ENCODE measurements around the gene TRIM66. TPM values are rescaled to one million over a fixed set of nuclear protein-coding genes. Genes with fewer than 3 reads are reported as not detected.

TRIM66 gene
- total and polyA plus RNA-seq, 10 of the 15 experiments (the other 5 are each of a cell fraction or from before 2014, with no cell fraction given), result 1.7 to 14.5 (median 7.4) TPM

DNA sequence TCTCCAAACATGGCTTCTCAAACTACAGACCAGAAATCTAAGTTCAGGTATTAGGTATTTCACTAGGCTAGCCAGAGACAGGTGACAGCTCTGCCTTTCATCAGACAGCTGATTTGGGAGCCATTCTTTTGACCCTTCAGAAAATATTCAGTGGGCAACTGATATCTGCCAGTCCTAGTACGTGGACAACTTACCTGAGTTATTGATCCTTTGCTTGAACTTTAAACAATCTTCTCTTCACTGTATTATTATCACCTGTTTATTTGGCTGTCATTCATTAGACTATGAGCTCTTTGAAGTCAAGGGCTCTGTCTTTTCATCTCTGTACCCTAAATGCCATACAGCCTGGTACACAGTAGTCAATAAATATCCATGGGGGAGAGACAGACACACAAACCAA, 17.2 kb downstream of the TRIM66 start:
- H2AFZ ChIP-seq (ENCODE audit: control insufficient read depth, low read depth, low read length), result no peak overlapping the region
- ChIA-PET SMC1A (ENCODE audit: uncharacterized antibody, unreplicated experiment) (no interaction called here), POLR2A (interaction anchor here (0.9 kb wide), 1 partner anchor 162 kb away, joined by 3 read pairs; no protein-coding TSS in a partner anchor), RAD21 (ENCODE audit: unreplicated experiment) (no interaction called here), CTCF (no interaction called here)
- H3K4me1 ChIP-seq (ENCODE audit: control insufficient read depth, insufficient read depth, low read length), result no peaks in the 10 kb centered on the region
- no peak for ATAC-seq
- H4K20me1 ChIP-seq (ENCODE audit: control insufficient read depth, insufficient read depth), result no peaks in the 10 kb centered on the region
- no peaks in the 10 kb centered on the region for H3K9me3 ChIP-seq (replicated peaks; ENCODE audit: control insufficient read depth, insufficient read depth, low read length)
- no peak overlapping the region for H3K27ac ChIP-seq (ENCODE audit: control insufficient read depth, insufficient read depth)
- H3K27me3 ChIP-seq (replicated peaks in 1 of 2; ENCODE audit: control insufficient read depth in 2 of 2, insufficient read depth in 2 of 2, low read length in 1 of 2), result no peaks in the 10 kb centered on the region
- in situ Hi-C loops (cut with MboI), result no loop called here
- no peak overlapping the region for H3K9ac ChIP-seq (ENCODE audit: control insufficient read depth, insufficient read depth, low read length)
- no peak for TF ChIP-seq RFX5 (IDR thresholded peaks at IDR 0.05; ENCODE audit: low read depth, low read length)
- intact Hi-C loops (cut with micrococcal nuclease; ENCODE audit: unreplicated experiment), result no loop called here
- BruUV-seq (replicated peaks), result no TSS peak
- no peaks in the 10 kb centered on the region for H3K79me2 ChIP-seq (ENCODE audit: control insufficient read depth, insufficient read depth, low read length)
- no peak for FAIRE-seq
- H3K36me3 ChIP-seq (ENCODE audit: control insufficient read depth in 2 of 2, insufficient read depth in 2 of 2, low read length in 1 of 2), result peaks cover 0 to 8% of the 10 kb centered on the region in 2 experiments; a peak in 2 of 4 replicates
- WGBS (ENCODE audit: insufficient coverage, insufficient replicate concordance, low lambda C conversion rate, missing lambda C conversion rate), result 100% methylated on average over 1 of the region's 1 CpG
- H3K4me2 ChIP-seq (ENCODE audit: control insufficient read depth, insufficient read depth), result no peak overlapping the region
- no peak overlapping the region for H3K4me3 ChIP-seq
- DNase-seq (ENCODE audit: low read depth, low spot score), result no peak

DNA sequence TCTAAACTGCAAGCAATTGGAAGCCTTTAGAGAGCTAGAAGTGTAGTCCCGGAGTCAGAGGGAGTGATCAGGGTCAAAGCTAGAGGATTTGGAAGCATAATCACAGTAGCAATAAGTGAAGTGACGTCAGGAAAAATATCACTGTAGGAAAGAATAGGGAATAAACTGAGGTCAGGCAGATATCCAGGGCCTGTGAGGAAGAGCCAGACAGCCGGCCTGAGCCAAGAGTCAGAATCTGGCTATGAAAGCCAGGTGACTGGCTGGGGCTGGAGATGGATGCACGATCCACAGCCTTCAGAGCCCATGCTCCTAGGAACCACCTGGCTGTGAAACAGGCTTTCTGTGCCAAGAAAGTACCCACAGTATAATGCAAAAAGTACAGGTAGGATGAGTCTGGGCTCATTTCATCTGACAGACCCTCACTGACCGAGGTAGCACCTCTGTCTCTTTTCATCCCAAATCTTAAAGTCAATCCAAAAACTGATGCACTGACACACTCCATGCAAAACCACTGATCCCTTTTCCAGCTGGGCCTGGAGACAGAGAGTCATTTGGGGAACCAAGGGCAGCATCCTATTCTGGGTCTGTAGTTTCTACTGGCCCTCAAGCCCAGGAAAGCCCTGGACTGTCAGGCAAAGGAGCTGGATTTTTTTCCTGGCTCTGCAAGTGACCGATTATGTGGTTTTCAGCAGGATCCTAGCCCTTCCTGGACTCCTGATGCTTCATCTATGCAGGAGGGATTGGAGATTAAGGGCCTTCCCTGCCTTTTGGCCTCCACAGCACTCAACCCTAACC, 21.3 kb downstream of the TRIM66 start:
- intact Hi-C loops (cut with micrococcal nuclease; ENCODE audit: unreplicated experiment), result no loop called here
- TF ChIP-seq POLR2AphosphoS5 (IDR thresholded peaks at IDR 0.05; ENCODE audit: low read length) (no peak), POU2F2 (IDR thresholded peaks at IDR 0.05; ENCODE audit: borderline replicate concordance, low read depth, low read length) (no peak), ZNF217 (IDR thresholded peaks at IDR 0.05) (no peak)
- TF ChIP-seq, protein P1, sequence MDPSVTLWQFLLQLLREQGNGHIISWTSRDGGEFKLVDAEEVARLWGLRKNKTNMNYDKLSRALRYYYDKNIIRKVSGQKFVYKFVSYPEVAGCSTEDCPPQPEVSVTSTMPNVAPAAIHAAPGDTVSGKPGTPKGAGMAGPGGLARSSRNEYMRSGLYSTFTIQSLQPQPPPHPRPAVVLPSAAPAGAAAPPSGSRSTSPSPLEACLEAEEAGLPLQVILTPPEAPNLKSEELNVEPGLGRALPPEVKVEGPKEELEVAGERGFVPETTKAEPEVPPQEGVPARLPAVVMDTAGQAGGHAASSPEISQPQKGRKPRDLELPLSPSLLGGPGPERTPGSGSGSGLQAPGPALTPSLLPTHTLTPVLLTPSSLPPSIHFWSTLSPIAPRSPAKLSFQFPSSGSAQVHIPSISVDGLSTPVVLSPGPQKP (IDR thresholded peaks at IDR 0.05; ENCODE audit: low read depth, low read length), result no peak
- TF ChIP-seq, protein P2, sequence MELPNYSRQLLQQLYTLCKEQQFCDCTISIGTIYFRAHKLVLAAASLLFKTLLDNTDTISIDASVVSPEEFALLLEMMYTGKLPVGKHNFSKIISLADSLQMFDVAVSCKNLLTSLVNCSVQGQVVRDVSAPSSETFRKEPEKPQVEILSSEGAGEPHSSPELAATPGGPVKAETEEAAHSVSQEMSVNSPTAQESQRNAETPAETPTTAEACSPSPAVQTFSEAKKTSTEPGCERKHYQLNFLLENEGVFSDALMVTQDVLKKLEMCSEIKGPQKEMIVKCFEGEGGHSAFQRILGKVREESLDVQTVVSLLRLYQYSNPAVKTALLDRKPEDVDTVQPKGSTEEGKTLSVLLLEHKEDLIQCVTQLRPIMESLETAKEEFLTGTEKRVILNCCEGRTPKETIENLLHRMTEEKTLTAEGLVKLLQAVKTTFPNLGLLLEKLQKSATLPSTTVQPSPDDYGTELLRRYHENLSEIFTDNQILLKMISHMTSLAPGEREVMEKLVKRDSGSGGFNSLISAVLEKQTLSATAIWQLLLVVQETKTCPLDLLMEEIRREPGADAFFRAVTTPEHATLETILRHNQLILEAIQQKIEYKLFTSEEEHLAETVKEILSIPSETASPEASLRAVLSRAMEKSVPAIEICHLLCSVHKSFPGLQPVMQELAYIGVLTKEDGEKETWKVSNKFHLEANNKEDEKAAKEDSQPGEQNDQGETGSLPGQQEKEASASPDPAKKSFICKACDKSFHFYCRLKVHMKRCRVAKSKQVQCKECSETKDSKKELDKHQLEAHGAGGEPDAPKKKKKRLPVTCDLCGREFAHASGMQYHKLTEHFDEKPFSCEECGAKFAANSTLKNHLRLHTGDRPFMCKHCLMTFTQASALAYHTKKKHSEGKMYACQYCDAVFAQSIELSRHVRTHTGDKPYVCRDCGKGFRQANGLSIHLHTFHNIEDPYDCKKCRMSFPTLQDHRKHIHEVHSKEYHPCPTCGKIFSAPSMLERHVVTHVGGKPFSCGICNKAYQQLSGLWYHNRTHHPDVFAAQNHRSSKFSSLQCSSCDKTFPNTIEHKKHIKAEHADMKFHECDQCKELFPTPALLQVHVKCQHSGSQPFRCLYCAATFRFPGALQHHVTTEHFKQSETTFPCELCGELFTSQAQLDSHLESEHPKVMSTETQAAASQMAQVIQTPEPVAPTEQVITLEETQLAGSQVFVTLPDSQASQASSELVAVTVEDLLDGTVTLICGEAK (IDR thresholded peaks at IDR 0.05; ENCODE audit: borderline replicate concordance), result no peak
- H3K4me1 ChIP-seq (ENCODE audit: control insufficient read depth, insufficient read depth, low read length), result no peaks in the 10 kb centered on the region
- no peak overlapping the region for H3K4me2 ChIP-seq (ENCODE audit: control insufficient read depth, insufficient read depth)
- H3K36me3 ChIP-seq (ENCODE audit: control insufficient read depth in 2 of 2, insufficient read depth in 2 of 2, low read length in 1 of 2), result peaks cover 0 to 14% of the 10 kb centered on the region in 2 experiments; a peak in 3 of 4 replicates
- POLR2A ChIA-PET, result interaction anchor here (1.0 kb wide), 1 partner anchor 13 kb away, joined by 3 read pairs; no protein-coding TSS in a partner anchor
- in situ Hi-C loops (cut with MboI), result no loop called here
- no peaks in the 10 kb centered on the region for H3K27me3 ChIP-seq (replicated peaks in 1 of 2; ENCODE audit: control insufficient read depth in 2 of 2, insufficient read depth in 2 of 2, low read length in 1 of 2)
- CTCF ChIA-PET, result interaction anchor here (0.6 kb wide), 1 partner anchor 214 kb away, joined by 3 read pairs; no protein-coding TSS in a partner anchor
- H3K4me3 ChIP-seq, result no peak overlapping the region
- no peaks in the 10 kb centered on the region for H3K9me3 ChIP-seq (replicated peaks; ENCODE audit: control insufficient read depth, insufficient read depth, low read length)
- no peak overlapping the region for H2AFZ ChIP-seq (ENCODE audit: control insufficient read depth, low read depth, low read length)
- SMC1A ChIA-PET (ENCODE audit: uncharacterized antibody, unreplicated experiment), result no interaction called here
- DNase-seq (ENCODE audit: low read depth, low spot score), result no peak
- ATAC-seq, result no peak
- H3K79me2 ChIP-seq (ENCODE audit: control insufficient read depth, insufficient read depth, low read length), result no peaks in the 10 kb centered on the region
- H3K27ac ChIP-seq (ENCODE audit: control insufficient read depth, insufficient read depth), result no peak overlapping the region
- no peaks in the 10 kb centered on the region for H4K20me1 ChIP-seq (ENCODE audit: control insufficient read depth, insufficient read depth)
- no peak overlapping the region for H3K9ac ChIP-seq (ENCODE audit: control insufficient read depth, insufficient read depth, low read length)
- BruUV-seq (replicated peaks), result no TSS peak
- WGBS (ENCODE audit: insufficient coverage, insufficient replicate concordance, low lambda C conversion rate, missing lambda C conversion rate), result 90% methylated on average over 6 of the region's 6 CpGs
- FAIRE-seq, result no peak
- RAD21 ChIA-PET (ENCODE audit: unreplicated experiment), result no interaction called here

Data from GM12878 (cell line).